Thyroid gland (tissue), 4 donors: ENCODE measurements around the gene MRPL51. TPM values are rescaled to one million over a fixed set of nuclear protein-coding genes. Genes with fewer than 3 reads are reported as not detected.
"Not testable (repeated sequence)": the region's sequence is repeated elsewhere in the genome, so short reads cannot be mapped to it uniquely, and the experiment has no call there.

Source experiments
- DNase-seq, 2 donors: peaks; one replicate each; pipeline ENCODE4 v3.0.0-alpha.2; 2019
- H3K27ac ChIP-seq, 3 donors: fragments of 200-600 bp; sonication (generic); 1 replicate in 2 of 3; 2 replicates in 1 of 3; pipeline ENCODE4 v1.5.1; 2016 to 2019; ENCODE audit warnings: mild to moderate bottlenecking in 1 of 3, moderate library complexity in 1 of 3
- H3K27me3 ChIP-seq: fragments of 200-600 bp; sonication (generic); one replicate; pipeline ENCODE4 v1.5.1; 2019
- H3K36me3 ChIP-seq, 2 donors: fragments of 200-600 bp; sonication (generic); one replicate each; pipeline ENCODE4 v1.5.1; 2016 to 2019
- H3K4me1 ChIP-seq, 2 donors: fragments of 200-600 bp; sonication (generic); one replicate each; pipeline ENCODE4 v1.5.1; 2017 to 2019
- H3K4me3 ChIP-seq, 3 donors: fragments of 200-600 bp; sonication (generic); replicated peaks in 1 of 3; 1 replicate in 2 of 3; 2 replicates in 1 of 3; pipeline ENCODE4 v1.5.1; 2016; ENCODE audit warnings: mild to moderate bottlenecking in 1 of 3
- H3K9me3 ChIP-seq: fragments of 200-600 bp; sonication (generic); one replicate; pipeline ENCODE4 v1.5.1; 2017
- CTCF ChIP-seq, 6 experiments: fragments of 200-600 bp in 3 of 6; fragments of 450-650 bp in 3 of 6; sonication (generic) in 3 of 6; IDR thresholded peaks; one replicate each; pipeline ENCODE4 v1.5.1; 2016 to 2019; ENCODE audit warnings: antibody characterized with exemption in 6 of 6, mild to moderate bottlenecking in 2 of 6, inconsistent platforms in 1 of 6, moderate library complexity in 1 of 6
- POLR2A ChIP-seq, 2 donors: fragments of 450-650 bp; IDR thresholded peaks; one replicate each; pipeline ENCODE4 v1.6.1; 2017; ENCODE audit warnings: antibody characterized with exemption in 2 of 2, mild to moderate bottlenecking in 2 of 2, moderate library complexity in 1 of 2
- WGBS, 2 donors: methylation state at CpG; one replicate each; pipeline ENCODE4 v1.1.5; 2017; 5-methylcytosine and 5-hydroxymethylcytosine counted together
- intact Hi-C: fragments of 100-400 bp; cut with DNase I; formaldehyde crosslinking; loops from one replicate; pipeline ENCODE4 v1.15.1; 2023
- total RNA-seq, 4 donors: library from RNA; depleted of rRNA; stranded (reverse); fragments of >200 nt; gene quantifications; one replicate each; pipeline ENCODE4 v1.2.3, GENCODE V29; 2016

The MRPL51 gene
- total RNA-seq, 4 donors from 2014 or later, result 16.7 to 84.6 (median 46.9) TPM

GRCh38 chr12:6468283-6468575 lies 24.8 kb downstream of the MRPL51 start:
- peaks cover 7 to 21% of the 10 kb centered on the region in 2 donors for H3K4me1 ChIP-seq
- no peaks in the 10 kb centered on the region for H3K27me3 ChIP-seq

GRCh38 chr12:6467571-6468282 lies 25.3 kb downstream of the MRPL51 start:
- H3K4me3 ChIP-seq, H3K27me3 ChIP-seq, H3K27ac ChIP-seq, DNase-seq, H3K9me3 ChIP-seq: not testable (repeated sequence)
- WGBS, 2 donors, result 95 to 99% methylated on average over 8 to 9 of the region's 9 CpGs
- H3K36me3 ChIP-seq, result peaks cover 20 to 26% of the 10 kb centered on the region in 2 donors
- intact Hi-C loops, result loop anchor here (2.0 to 5.0 kb wide), 3 partner anchors 45 to 140 kb away; no protein-coding TSS in a partner anchor
- H3K4me1 ChIP-seq, result peaks cover 7 to 21% of the 10 kb centered on the region in 2 donors

More at GRCh38 chr12:6468283-6468575, 24.8 kb downstream of the MRPL51 start:
- Histone ChIP-seq H3K27ac (no peak overlapping the region), H3K36me3 (peaks cover 15 to 23% of the 10 kb centered on the region in 2 donors), H3K4me3 (no peak overlapping the region), H3K9me3 (no peaks in the 10 kb centered on the region)
- intact Hi-C loops, result loop anchor here (5.0 kb wide), 2 partner anchors 69 to 141 kb away; no protein-coding TSS in a partner anchor
- TF ChIP-seq CTCF (IDR thresholded peaks at IDR 0.05), result no peak
- no peak for DNase-seq

- H3K9me3 ChIP-seq, H3K27ac ChIP-seq, H3K27me3 ChIP-seq, DNase-seq, H3K4me3 ChIP-seq: not testable (repeated sequence)
- 86 to 94% methylated on average over 4 of the region's 4 CpGs for WGBS, 2 donors
- intact Hi-C loops, result loop anchor here (2.0 to 5.0 kb wide), 3 partner anchors 44 to 139 kb away; no protein-coding TSS in a partner anchor
- Histone ChIP-seq H3K36me3 (peaks cover 29 to 35% of the 10 kb centered on the region in 2 donors), H3K4me1 (peaks cover 7 to 21% of the 10 kb centered on the region in 2 donors)
Observed at GRCh38 chr12:6466751-6467150, 26.3 kb downstream of the MRPL51 start.

GRCh38 chr12:6466184-6466573 lies 26.9 kb downstream of the MRPL51 start:
- H3K9me3 ChIP-seq, result no peaks in the 10 kb centered on the region
- H3K27ac ChIP-seq, result no peak overlapping the region
- H3K4me3 ChIP-seq, result no peak overlapping the region
- DNase-seq, result no peak
- 89 to 90% methylated on average over 5 of the region's 5 CpGs for WGBS, 2 donors
- TF ChIP-seq CTCF (IDR thresholded peaks at IDR 0.05) (no peak), POLR2A (IDR thresholded peaks at IDR 0.05) (no peak)
- intact Hi-C loops, result loop anchor here (2.0 to 5.0 kb wide), 3 partner anchors 43 to 139 kb away; no protein-coding TSS in a partner anchor
- peaks cover 34 to 41% of the 10 kb centered on the region in 2 donors for H3K36me3 ChIP-seq
- no peaks in the 10 kb centered on the region for H3K27me3 ChIP-seq
- peaks cover 7 to 21% of the 10 kb centered on the region in 2 donors for H3K4me1 ChIP-seq

- H3K36me3 ChIP-seq, result peaks cover 34 to 46% of the 10 kb centered on the region in 2 donors
- H3K4me1 ChIP-seq, result peaks cover 7 to 21% of the 10 kb centered on the region in 2 donors
- H3K9me3 ChIP-seq, result no peaks in the 10 kb centered on the region
- WGBS, 2 donors, result 44 to 54% methylated on average over 6 of the region's 6 CpGs
- TF ChIP-seq CTCF (IDR thresholded peaks at IDR 0.05) (peak; percentile 65 to 98 (median 90)), POLR2A (IDR thresholded peaks at IDR 0.05) (no peak)
- peak; percentile 60 to 62 for DNase-seq
- H3K27ac ChIP-seq, result no peak overlapping the region
- H3K4me3 ChIP-seq, result no peak overlapping the region
- intact Hi-C loops, result loop anchor here (2.0 to 5.0 kb wide), 3 partner anchors 43 to 138 kb away; no protein-coding TSS in a partner anchor
- H3K27me3 ChIP-seq, result no peaks in the 10 kb centered on the region
Observed at GRCh38 chr12:6465467-6466183, 27.4 kb downstream of the MRPL51 start.

GRCh38 chr12:6464531-6464930 lies 28.5 kb downstream of the MRPL51 start:
- Histone ChIP-seq H3K27ac (no peak overlapping the region), H3K9me3 (no peaks in the 10 kb centered on the region), H3K36me3 (peaks cover 35 to 52% of the 10 kb centered on the region in 2 donors), H3K4me1 (peaks cover 1 to 15% of the 10 kb centered on the region in 2 donors), H3K27me3 (no peaks in the 10 kb centered on the region), H3K4me3 (no peak overlapping the region)
- no peak for DNase-seq
- 92 to 95% methylated on average over 8 of the region's 8 CpGs for WGBS, 2 donors
- no peak for TF ChIP-seq CTCF (IDR thresholded peaks at IDR 0.05)
- no peak for TF ChIP-seq POLR2A (IDR thresholded peaks at IDR 0.05)
- intact Hi-C loops, result no loop called here
